DOHH2 (cell line): ENCODE measurements around the gene TAF4B.

Source experiments
- H3F3A ChIP-seq: fragments of 200-600 bp; sonication (generic), shearing (Covaris generic); 2 replicates; pipeline ENCODE4 v1.6.0; 2016; ENCODE audit warnings: antibody characterized with exemption, mild to moderate bottlenecking; ENCODE audit not compliant: control insufficient read depth, insufficient read depth
- H3K27ac ChIP-seq: fragments of 200-600 bp; sonication (generic); 2 replicates; pipeline ENCODE4 v1.5.1; 2014; ENCODE audit warnings: low read depth, mild to moderate bottlenecking, low read length, moderate library complexity
- H3K27me3 ChIP-seq: fragments of 200-600 bp; sonication (generic); 2 replicates; pipeline ENCODE4 v1.6.1; 2014; ENCODE audit warnings: mild to moderate bottlenecking, low read length, mixed read lengths; ENCODE audit not compliant: control insufficient read depth
- H3K36me3 ChIP-seq: fragments of 200-600 bp; sonication (generic); 2 replicates; pipeline ENCODE4 v1.6.1; 2014; ENCODE audit warnings: mild to moderate bottlenecking, low read length, moderate library complexity, mixed read lengths; ENCODE audit not compliant: control insufficient read depth
- H3K4me1 ChIP-seq: fragments of 200-600 bp; sonication (generic); 2 replicates; pipeline ENCODE4 v1.6.1; 2014; ENCODE audit warnings: mild to moderate bottlenecking, low read length, mixed read lengths; ENCODE audit not compliant: control insufficient read depth
- H3K4me2 ChIP-seq: fragments of 200-600 bp; sonication (generic); 2 replicates; pipeline ENCODE4 v1.6.0; 2014; ENCODE audit warnings: mild to moderate bottlenecking, low read length, moderate library complexity
- H3K4me3 ChIP-seq: fragments of 200-600 bp; sonication (generic); 2 replicates; pipeline ENCODE4 v1.5.1; 2014; ENCODE audit warnings: mild to moderate bottlenecking, low read length, mixed read lengths
- H3K79me2 ChIP-seq: fragments of 200-600 bp; sonication (generic); 2 replicates; pipeline ENCODE4 v1.6.1; 2014; ENCODE audit warnings: mild to moderate bottlenecking, low read length, mixed read lengths; ENCODE audit not compliant: control insufficient read depth
- H3K9me2 ChIP-seq: fragments of 200-600 bp; sonication (generic); replicated peaks from 2 replicates; pipeline ENCODE4 v1.6.1; 2014; ENCODE audit warnings: mild to moderate bottlenecking, low read length, mixed read lengths; ENCODE audit not compliant: control insufficient read depth
- H3K9me3 ChIP-seq: fragments of 200-600 bp; sonication (generic); 2 replicates; pipeline ENCODE4 v1.6.1; 2014; ENCODE audit warnings: antibody characterized with exemption, low read length, mixed read lengths; ENCODE audit not compliant: control insufficient read depth, insufficient read depth
- H4K20me1 ChIP-seq: fragments of 200-600 bp; sonication (generic); 2 replicates; pipeline ENCODE4 v1.6.0; 2014; ENCODE audit warnings: low read depth, mild to moderate bottlenecking, antibody characterized with exemption, low read length, moderate library complexity; ENCODE audit not compliant: control insufficient read depth, insufficient read depth
- EZH2phosphoT487 ChIP-seq: fragments of 200-600 bp; sonication (generic); IDR thresholded peaks from 2 replicates; pipeline ENCODE4 v1.6.1; 2017; ENCODE audit warnings: borderline replicate concordance, mild to moderate bottlenecking, antibody characterized with exemption, low read length, moderate library complexity, mixed read lengths
- TF ChIP-seq, protein P1 (sequence below): fragments of 200-600 bp; sonication (generic); IDR thresholded peaks from one replicate; pipeline ENCODE4 v1.5.1; 2014; ENCODE audit warnings: antibody characterized with exemption, mild to moderate bottlenecking, low read depth, low read length; ENCODE audit not compliant: poor library complexity, severe bottlenecking

The TAF4B gene

GRCh38 chr18:26185267-26185666 is 41.0 kb upstream of the TAF4B start:
- Histone ChIP-seq H3K4me3 (no peak overlapping the region), H3K27ac (no peak overlapping the region), H3K4me1 (peaks cover 60% of the 10 kb centered on the region), H3K79me2 (no peaks in the 10 kb centered on the region), H3K27me3 (no peaks in the 10 kb centered on the region), H3F3A (peaks cover 5% of the 10 kb centered on the region), H4K20me1 (no peaks in the 10 kb centered on the region), H3K4me2 (no peak overlapping the region), H3K36me3 (peaks cover 24% of the 10 kb centered on the region), H3K9me2 (no peaks in the 10 kb centered on the region), H3K9me3 (peaks cover 11% of the 10 kb centered on the region)
- TF ChIP-seq EZH2phosphoT487, result no peak
- TF ChIP-seq, protein P1, sequence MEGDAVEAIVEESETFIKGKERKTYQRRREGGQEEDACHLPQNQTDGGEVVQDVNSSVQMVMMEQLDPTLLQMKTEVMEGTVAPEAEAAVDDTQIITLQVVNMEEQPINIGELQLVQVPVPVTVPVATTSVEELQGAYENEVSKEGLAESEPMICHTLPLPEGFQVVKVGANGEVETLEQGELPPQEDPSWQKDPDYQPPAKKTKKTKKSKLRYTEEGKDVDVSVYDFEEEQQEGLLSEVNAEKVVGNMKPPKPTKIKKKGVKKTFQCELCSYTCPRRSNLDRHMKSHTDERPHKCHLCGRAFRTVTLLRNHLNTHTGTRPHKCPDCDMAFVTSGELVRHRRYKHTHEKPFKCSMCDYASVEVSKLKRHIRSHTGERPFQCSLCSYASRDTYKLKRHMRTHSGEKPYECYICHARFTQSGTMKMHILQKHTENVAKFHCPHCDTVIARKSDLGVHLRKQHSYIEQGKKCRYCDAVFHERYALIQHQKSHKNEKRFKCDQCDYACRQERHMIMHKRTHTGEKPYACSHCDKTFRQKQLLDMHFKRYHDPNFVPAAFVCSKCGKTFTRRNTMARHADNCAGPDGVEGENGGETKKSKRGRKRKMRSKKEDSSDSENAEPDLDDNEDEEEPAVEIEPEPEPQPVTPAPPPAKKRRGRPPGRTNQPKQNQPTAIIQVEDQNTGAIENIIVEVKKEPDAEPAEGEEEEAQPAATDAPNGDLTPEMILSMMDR, result peak; percentile 48

DNA sequence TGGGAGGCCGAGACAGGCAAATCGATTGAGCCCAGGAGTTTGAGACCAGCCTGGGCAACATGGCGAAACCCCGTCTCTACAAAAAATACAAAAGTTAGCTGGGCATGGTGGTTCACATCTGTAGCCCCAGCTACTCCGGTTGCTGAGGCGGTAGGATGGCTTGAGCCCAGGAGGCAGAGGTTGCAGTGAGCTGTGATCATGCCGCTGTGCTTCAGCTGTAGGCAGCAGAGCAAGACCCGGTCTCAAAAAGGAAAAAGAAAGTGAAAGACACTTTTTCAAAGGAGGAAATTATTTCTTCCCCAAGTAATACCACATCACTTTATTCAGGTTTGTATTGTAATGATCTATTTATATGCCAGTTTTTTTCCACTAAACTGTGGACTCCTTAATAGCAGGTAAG is 35.7 kb upstream of the TAF4B start:
- Histone ChIP-seq H3K36me3 (peaks cover 3% of the 10 kb centered on the region; the same call in 1 of the 2 replicates), H3F3A (peaks cover 23% of the 10 kb centered on the region), H3K9me3 (peaks cover 2% of the 10 kb centered on the region; the same call in 1 of the 2 replicates), H3K79me2 (no peaks in the 10 kb centered on the region), H3K27me3 (no peaks in the 10 kb centered on the region), H4K20me1 (no peaks in the 10 kb centered on the region), H3K9me2 (no peaks in the 10 kb centered on the region), H3K4me3 (peak overlapping the region; percentile 53), H3K4me1 (peaks cover 42% of the 10 kb centered on the region), H3K4me2 (peak overlapping the region; percentile 59), H3K27ac (peak overlapping the region; percentile 83)
- TF ChIP-seq EZH2phosphoT487, result no peak
- TF ChIP-seq, protein P1, result no peak

DNA sequence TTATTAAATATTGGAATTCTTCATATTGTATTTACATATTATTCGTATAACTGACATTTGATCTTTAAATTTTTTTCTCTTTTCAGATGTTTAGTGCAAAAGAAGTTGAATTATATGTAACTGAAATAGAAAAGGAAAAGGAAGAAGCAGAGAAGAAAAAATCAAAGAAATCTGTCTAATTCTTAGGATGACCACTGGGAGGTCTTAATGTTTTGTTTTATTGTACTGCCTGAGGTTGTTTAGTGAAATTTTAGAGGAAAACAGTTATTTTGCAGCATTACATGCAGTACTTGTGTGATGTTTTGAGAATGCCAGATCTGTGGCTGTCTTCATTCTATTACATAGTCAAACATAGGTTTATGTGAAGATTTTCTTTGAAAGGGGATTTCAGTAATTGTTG is 34.0 kb upstream of the TAF4B start:
- Histone ChIP-seq H3K27ac (peak overlapping the region; percentile 83), H3K9me3 (peaks cover 2% of the 10 kb centered on the region; the same call in 1 of the 2 replicates), H3K4me2 (no peak overlapping the region; the same call in 1 of the 2 replicates), H3K9me2 (no peaks in the 10 kb centered on the region), H3K4me3 (no peak overlapping the region), H3K4me1 (peaks cover 39% of the 10 kb centered on the region), H3K79me2 (no peaks in the 10 kb centered on the region), H3K27me3 (no peaks in the 10 kb centered on the region), H3F3A (peaks cover 23% of the 10 kb centered on the region), H3K36me3 (peaks cover 3% of the 10 kb centered on the region; the same call in 1 of the 2 replicates), H4K20me1 (no peaks in the 10 kb centered on the region)
- no peak for TF ChIP-seq EZH2phosphoT487
- TF ChIP-seq, protein P1, result peak; percentile 35
